ENCODE results near the gene CAST.

- TF ChIP-seq, protein P1, sequence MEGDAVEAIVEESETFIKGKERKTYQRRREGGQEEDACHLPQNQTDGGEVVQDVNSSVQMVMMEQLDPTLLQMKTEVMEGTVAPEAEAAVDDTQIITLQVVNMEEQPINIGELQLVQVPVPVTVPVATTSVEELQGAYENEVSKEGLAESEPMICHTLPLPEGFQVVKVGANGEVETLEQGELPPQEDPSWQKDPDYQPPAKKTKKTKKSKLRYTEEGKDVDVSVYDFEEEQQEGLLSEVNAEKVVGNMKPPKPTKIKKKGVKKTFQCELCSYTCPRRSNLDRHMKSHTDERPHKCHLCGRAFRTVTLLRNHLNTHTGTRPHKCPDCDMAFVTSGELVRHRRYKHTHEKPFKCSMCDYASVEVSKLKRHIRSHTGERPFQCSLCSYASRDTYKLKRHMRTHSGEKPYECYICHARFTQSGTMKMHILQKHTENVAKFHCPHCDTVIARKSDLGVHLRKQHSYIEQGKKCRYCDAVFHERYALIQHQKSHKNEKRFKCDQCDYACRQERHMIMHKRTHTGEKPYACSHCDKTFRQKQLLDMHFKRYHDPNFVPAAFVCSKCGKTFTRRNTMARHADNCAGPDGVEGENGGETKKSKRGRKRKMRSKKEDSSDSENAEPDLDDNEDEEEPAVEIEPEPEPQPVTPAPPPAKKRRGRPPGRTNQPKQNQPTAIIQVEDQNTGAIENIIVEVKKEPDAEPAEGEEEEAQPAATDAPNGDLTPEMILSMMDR (IDR thresholded peaks at IDR 0.05) = no peak
- TF ChIP-seq EP300 (IDR thresholded peaks at IDR 0.05) (no peak), POLR2A (IDR thresholded peaks at IDR 0.05) (no peak)
Measured at GRCh38 chr5:96756985-96757384, 94.8 kb downstream of the CAST start.

Data from tibial nerve (tissue), 4 donors.